ENCODE data around the gene SERPINI1.

The SERPINI1 gene

DNA sequence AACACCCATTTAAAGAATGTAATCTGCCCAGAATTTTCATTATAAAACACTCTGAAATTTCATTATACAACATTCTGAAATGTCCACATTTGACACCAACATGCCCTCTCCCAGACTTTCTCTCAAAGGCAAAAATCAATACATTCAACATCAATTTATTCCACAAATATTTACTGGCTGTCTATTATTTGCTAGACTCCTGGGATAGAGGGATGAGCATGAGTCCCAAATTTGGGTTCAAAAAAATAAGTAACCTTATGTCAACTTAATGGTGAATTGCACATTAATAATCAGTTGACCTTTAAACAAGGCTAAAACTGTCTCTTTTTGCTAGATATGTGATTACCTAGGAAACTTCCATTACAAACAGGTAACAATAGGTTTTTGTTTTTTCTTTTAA lies 109.0 kb downstream of the SERPINI1 start:
- DNase-seq (ENCODE audit: low read depth in 2 of 2, low spot score in 1 of 2): no peak

DNA sequence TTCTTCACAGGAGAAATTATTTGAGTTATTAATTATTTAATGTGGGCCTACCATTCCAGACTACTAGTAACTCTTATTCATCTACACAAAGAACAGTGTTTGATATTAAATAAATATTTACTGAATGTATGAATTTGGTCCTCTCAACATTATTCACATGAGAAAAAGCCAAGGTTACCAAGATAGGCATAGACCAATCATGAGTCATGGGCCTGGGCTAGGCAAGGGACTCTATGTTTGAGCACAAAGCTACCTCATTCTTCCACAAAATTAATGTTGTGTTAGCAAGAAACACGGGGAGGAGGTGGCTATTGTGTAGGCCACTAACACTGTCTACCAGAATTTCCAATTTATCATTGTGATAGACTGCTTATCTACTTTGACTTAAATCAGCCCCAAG lies 115.7 kb downstream of the SERPINI1 start:
- no peak for DNase-seq (ENCODE audit: low read depth in 2 of 2, low spot score in 1 of 2)

DNA sequence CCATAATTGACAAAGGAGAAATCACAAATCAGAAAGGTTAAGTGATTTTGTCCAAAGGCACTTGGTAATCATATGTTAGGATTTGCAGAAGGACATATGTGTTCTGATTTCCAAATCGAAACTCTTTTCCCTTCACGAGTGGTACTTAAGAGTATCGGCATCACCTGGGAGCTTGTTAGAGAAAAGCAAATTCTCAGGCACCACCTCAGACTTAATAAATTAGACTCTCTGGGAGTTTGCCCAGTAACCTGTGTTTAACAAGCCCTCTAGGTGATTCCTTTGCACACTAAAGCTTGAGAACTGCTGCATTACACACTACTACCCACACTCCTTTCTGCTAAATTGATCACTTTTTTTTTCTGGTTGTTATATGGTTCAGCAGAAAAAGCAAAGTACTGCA lies 116.2 kb downstream of the SERPINI1 start:
- no peak for DNase-seq (ENCODE audit: low read depth in 2 of 2, low spot score in 1 of 2)

DNA sequence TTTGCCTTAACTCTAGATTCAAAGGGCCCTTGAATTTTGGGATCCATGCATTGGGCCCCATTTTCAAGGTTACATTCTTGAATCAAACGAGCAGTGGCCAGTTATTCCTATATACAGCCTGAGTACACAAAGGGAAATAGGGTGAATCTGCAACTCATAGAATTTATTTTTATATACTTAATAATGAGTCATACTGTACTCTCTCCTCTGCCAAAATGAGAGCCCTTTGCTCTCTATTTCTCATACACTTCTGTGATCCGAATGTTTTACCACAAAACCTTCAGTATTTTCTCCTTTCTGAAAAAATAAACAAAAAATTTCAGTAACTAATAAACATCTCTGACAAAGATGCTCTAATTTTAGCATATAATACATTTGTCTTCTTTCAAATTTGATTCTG lies 116.7 kb downstream of the SERPINI1 start:
- no peak for DNase-seq (ENCODE audit: low read depth in 2 of 2, low spot score in 1 of 2)

DNA sequence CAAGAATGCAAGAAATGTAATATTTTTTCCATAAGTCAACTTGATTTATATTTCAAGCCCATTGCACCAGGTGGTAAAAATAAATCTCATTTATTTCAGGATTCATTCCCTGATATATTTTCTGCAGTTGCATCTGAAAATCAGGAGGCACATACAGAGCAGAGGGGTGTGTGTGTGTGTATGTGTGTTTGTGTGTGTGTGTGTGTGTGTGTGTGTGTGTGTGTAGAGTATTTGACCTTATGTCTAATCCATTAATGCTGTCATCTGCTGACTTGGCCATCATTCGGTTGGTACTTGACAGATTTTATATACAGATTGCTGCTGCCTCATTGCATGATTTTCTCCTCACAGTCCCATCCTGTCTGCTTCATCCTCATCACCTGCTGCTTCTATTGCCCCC lies 118.5 kb downstream of the SERPINI1 start:
- no peak for DNase-seq (ENCODE audit: low read depth in 2 of 2, low spot score in 1 of 2)

DNA sequence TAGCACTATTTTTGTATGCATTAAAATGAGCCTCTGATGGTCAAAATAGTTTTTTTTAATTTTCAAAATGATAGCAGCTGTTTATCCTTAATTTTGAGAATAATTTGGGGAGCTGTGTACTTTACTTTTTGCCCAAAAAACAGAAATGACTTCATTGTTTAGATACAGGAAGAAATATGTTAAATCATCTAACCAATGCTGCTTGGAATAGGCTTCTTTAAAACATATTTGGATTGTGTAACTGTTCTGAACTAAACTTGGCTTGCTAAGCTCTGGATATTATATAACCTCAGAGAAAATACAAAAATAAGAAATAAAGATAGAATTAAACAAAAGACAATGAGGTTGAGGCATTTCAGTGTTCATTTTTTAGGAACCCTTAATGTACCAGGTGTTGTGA lies 119.3 kb downstream of the SERPINI1 start:
- no peak for DNase-seq (ENCODE audit: low read depth in 2 of 2, low spot score in 1 of 2)

DNA sequence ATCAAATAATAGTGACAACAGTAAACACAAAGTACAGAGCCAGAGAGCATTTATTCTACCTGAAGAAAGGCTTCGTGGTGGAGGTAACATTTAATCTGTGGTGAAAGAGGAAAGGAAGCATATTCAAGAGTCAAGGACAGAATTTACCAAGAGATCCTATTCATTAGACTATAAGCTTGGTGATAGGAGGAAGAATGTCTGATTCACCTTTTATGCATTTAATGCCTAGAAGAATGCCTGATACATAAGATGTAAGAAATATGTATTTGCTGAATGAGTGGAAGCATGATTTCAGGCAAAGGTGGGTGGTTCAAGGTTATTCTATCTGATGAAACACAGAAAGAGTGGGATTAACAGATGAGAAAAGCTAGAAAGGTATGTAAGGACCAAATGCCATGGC lies 119.8 kb downstream of the SERPINI1 start:
- no peak for DNase-seq (ENCODE audit: low read depth in 2 of 2, low spot score in 1 of 2)

DNA sequence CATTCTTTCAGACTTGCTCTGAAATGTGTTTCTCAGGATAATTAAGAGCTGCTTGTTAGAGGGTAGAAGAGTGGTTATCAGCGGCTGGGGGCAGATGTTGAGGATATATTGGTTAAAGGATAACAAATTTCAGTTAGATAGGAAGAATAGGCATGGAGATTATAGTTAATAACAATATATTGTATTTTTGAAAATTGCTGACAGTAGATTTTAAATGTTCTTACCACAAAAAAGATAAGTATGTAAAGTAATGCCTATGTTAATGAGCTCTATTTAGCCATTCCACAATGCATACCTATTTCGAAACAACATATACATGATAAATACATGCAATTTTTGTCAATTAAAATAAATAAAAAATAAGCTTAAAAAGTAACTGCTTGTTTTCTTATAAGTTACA lies 123.3 kb downstream of the SERPINI1 start:
- DNase-seq (ENCODE audit: low read depth in 2 of 2, low spot score in 1 of 2): no peak

DNA sequence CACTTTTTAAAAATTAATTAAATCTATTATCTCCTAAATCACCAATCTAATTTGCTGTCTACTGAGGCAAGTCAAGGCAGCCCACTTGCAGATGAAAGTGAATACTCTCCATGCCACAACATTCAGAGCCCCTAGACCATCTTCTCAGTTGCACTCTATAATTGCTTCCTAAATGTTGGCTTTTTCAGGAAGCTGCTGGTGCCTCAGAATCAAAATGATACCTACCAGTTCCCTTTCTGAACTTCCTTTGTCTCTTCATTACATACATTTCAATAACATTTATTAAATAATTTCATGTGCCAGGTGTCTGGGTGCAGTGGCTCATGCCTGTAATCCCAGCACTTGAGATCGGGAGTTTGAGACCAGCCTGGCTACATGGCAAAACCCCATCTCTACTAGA lies 124.1 kb downstream of the SERPINI1 start:
- no peak for DNase-seq (ENCODE audit: low read depth in 2 of 2, low spot score in 1 of 2)

DNA sequence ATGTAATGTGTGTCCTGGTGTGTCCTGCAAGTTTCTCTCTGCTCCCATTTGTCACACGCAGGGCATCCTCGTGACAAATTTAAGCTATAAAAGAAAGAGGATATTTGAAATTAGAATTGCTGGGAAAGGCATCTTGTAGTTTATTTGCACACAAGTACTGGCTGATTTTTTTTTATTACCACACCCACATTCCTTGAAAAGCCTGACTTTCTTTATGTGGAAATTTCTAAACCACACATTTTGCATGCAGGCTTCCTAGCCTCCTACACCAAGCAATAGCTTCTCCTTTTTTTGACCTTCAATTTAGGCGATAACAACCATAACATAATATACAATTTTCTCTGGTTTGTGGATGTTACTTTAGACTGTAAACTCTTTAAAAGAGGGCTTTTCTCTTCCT lies 126.1 kb downstream of the SERPINI1 start:
- no peak for DNase-seq (ENCODE audit: low read depth in 2 of 2, low spot score in 1 of 2)

DNA sequence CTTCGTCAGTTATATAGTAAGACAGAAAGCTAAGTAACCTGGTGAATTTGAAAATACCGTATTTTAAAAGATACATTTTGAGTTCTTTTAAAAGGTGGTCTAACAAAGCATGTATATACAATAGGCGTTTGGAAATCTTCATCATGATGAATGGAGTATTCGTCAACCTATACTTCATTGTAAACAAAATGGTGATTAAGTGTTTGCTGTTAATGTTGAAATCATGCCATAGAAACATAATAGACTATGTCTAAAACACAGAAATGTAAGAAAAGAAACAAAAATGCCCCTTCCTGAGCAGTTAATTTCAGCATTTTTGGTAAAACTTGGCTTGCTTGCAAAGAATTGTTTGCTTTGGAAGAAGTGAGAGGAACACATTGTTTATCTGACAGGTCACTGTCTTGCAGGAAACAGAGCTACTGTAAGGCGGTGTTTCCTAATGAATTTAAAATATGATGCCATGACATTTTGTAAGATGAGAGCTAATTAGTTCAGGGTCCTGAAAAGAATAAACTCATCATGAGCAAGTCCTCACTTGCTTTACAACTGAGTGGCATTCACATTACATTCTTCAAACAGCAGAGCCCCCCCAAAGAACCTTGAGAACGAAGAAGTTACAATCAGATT lies 126.7 kb downstream of the SERPINI1 start:
- DNase-seq (ENCODE audit: low read depth in 2 of 2, low spot score in 1 of 2): no peak

DNA sequence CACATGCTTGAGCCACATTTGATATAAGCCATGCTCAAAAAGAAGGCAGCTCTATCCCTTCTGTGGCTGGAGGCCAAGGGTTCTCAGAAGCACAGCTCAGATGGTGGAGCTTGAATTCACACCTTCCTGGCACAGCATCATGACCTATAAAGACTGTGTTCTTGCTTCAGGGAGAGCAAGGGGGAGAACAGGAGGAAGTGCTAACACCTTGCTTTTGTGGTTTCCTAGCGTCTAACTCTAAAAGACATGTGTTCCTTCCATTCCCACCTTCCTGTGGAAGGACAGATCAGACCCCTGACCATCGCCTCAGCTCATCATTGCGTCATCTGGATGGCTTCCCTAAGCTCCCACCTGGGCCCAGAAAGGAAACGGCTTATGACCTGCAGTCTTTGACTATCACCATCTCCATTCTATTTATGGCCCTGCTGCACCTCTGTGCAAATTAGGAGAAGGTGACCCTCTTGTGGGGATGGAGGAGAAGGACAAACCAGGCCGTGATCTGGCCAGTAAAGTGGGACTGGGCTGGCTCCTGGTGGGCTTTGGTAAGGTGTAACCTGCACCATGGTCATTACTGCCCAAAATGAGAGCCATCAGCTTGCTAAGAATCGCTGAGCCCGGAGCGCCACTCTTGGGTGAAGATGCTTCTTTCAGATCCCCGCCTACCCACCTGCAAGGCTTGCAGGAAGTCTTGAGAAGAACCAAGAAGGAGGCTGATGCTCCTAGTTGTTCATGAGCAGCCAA lies 128.5 kb downstream of the SERPINI1 start:
- DNase-seq (ENCODE audit: low read depth in 2 of 2, low spot score in 1 of 2): no peak

DNA sequence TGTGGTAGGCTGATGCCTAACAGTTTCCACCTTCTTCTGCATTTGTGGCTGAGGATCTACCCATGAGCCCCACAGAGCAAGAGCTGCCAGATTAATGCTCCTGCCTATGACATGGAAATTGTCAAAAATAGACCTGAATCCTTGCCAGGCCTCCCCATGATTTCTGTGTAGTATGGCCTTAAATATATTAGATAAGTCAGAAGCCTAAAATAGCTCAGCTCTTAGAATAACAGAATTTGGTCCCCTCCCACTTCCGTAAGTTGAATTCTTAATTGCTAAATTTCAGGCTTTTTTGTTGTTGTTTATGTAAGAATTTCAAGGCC lies 129.0 kb downstream of the SERPINI1 start:
- no peak for DNase-seq (ENCODE audit: low read depth in 2 of 2, low spot score in 1 of 2)

DNA sequence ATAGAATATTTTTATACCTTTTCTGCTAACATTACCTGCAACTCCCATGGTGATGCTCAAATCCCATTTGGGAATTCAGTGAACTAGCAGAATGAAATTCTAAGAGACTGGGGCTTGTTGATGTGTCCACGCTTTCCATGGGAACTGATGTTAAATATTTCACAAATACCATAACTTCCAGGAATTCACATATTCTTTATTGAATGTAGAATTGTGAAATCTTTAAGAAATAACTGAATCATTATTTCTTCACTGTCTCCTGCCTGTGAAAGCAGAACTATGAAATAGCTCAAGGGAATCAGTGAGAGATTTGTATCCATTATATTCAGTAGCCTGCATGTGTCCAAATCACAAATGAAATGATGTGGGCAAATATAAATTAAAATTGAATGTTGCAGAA lies 130.8 kb downstream of the SERPINI1 start:
- DNase-seq (ENCODE audit: low read depth in 2 of 2, low spot score in 1 of 2): no peak

DNA sequence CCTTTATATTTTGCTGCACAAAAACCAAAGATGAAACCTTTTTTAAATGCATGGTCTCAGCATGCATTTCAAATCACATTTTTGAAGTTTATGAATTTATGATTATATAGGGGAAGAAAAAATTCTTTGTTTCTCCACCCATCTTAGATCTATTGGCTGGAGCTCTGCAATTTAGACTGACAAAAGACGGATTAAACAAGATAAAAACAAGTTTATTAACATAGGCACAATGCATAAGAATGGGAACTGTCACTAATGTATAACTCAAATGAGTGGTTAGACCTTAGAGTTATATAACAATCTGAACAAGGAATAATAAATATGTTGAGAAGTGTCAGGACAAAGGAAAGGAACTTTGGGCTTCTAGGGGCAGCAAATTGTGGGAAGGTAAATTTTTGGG lies 132.5 kb downstream of the SERPINI1 start:
- no peak for DNase-seq (ENCODE audit: low read depth in 2 of 2, low spot score in 1 of 2)

DNA sequence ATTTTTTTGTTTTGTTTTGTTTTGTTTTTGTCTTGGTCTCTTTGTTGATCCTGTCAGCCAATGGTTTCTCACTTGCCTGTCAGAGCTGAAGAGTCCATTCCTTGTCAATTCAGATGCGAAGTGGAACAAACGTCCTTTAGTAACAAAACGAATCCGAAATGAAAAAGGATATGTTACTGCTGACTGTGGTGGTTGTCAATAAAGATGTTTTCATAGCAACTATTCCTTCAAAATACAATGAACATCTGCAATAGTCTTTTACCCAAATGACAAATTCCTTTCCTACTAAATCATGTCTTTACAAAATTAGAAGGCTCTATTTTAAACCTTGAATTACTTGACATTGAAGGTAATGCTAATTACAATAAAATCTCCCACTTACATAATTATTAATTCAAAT lies 134.7 kb downstream of the SERPINI1 start:
- DNase-seq (ENCODE audit: low read depth in 2 of 2, low spot score in 1 of 2): no peak

DNA sequence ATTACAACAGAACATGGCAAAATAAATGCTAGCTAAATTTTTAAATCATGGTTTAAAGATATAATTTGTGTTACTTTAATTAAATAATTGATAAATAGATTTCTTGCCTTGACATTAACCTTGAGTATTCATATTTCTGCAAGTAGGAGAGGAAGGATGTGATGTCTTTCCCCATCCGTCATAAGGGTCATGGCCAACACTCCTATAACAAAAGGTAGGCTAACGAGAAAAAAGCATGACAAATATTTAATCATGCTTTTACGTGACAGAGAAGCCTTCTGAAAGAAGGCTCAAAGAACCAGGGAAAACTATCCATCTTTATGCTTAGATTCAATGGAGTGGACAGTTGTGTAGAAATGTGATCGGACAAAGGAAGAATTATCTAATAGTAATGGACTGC lies 135.2 kb downstream of the SERPINI1 start:
- DNase-seq (ENCODE audit: low read depth in 2 of 2, low spot score in 1 of 2): no peak

DNA sequence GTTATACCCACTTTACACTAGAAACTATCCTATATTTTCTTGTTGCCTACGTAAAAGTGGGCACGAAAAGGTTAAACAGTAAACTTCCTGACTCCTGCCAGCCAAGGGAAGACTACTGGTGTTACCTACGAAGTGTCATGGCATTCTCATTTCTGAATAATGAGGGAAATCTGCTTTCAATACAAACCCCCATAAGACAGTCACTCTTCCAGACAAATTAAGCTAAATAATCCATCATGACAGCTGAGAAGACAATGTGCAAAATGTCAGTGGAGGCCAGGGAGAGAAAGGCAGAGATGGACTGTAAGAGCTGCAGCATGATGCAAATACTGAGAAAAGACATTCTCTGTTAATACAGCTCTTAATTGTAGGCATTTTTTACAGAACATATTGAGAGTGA lies 136.5 kb downstream of the SERPINI1 start:
- DNase-seq (ENCODE audit: low read depth in 2 of 2, low spot score in 1 of 2): no peak

DNA sequence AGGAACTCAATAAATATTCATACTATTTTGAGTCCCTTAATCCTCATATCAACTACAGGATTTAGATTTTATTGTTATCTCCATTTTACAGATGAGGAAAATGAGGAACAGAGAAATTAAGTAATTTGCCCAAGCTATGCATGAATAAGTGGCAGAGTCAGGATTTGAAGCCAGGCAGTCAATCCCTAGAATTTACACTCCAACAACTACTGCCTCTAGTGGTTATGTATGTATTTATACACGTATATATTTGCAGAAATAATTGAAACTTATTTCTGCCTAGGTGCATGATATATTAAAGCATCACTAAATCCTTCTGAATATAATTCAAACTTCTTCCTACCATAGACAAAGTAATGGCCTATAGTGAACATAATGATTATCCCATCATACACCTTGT lies 137.4 kb downstream of the SERPINI1 start:
- DNase-seq (ENCODE audit: low read depth in 2 of 2, low spot score in 1 of 2): no peak

DNA sequence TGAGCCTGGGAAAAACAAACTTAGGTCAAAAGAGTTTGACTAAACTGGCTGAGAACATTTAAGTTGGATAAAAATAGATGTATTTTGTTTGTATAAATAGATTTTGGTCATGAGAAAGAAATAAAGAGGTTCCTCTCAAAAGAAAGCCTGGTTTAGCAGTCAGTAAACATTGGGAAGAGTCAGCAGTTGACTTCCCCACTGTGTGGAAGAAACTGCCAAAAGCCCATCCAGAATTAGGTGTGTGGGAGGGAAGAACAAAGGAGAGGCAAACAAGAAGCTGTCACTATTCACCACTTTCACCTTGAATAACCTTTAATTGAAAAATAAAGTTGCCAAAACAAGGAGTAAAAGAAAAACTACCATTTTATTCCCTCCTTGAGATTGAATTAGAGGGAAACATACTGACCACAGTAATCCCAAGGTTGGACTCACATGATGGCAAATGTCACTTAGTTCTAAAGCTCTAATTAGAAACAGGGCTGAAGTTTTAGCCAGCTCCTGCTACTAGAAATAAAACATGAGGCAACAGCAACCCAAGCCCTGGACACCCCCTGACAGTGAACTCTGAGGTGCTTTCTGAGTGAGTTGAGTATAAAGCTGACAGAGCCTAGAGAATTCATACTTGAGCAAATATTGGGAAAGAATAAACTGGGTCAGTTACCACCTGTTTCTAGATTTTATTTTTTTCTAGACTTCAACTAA lies 139.3 kb downstream of the SERPINI1 start:
- DNase-seq (ENCODE audit: low read depth in 2 of 2, low spot score in 1 of 2): no peak

All from stimulated activated CD8-positive, alpha-beta memory T cell treated with anti-CD3 and anti-CD28 coated beads, Interleukin-4, amount 100 ng/mL, for 4 hours (primary cell).